ENCODE measurements around the gene SH3PXD2B. TPM values are rescaled to one million over a fixed set of nuclear protein-coding genes. Genes with fewer than 3 reads are reported as not detected.

SH3PXD2B gene
- total and polyA plus RNA-seq, 2 donors (not counting 1 experiment from before 2014, with no cell fraction given): not detected

DNA sequence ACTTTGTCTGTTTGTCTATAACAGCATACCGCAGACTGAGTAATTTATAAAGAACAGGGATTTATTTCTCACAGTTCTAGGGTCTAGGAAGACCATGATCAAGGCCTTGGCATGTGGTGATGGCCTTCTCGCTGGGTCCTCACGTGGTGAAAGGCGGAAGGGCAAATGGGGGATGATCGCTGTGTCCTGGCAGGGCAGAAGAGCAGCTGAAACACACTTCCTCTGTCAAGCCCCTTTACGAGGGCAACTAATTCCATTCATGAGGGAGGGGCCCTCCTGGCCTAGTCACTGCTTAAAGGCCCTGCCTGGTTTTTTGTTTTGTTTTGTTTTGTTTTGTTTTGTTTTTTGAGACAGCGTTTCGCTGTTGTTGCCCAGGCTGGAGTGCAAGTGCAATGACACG is 128.9 kb downstream of the SH3PXD2B start:
- ChIA-PET POLR2A (no interaction called here), CTCF (no interaction called here)
- Histone ChIP-seq H3K9me3 (ENCODE audit: control extremely low read depth in 1 of 3, control insufficient read depth in 2 of 3, insufficient read depth in 1 of 3, low read length in 2 of 3) (no peaks in the 10 kb centered on the region), H2AFZ (ENCODE audit: insufficient read depth, low read depth, low read length, poor library complexity, severe bottlenecking) (no peak overlapping the region), H3K36me3 (replicated peaks in 1 of 2; ENCODE audit: control extremely low read depth in 1 of 2, control insufficient read depth in 1 of 2, extremely low read depth in 1 of 2, insufficient read depth in 2 of 2, low read length in 1 of 2) (no peaks in the 10 kb centered on the region), H3K4me2 (replicated peaks; ENCODE audit: low read depth, low read length, poor library complexity, severe bottlenecking) (no peak overlapping the region), H3K27ac (ENCODE audit: low read length in 2 of 2) (no peak overlapping the region), H3K4me3 (ENCODE audit: control extremely low read depth in 1 of 5, extremely low read depth in 1 of 5, insufficient read depth in 1 of 5, low read depth in 2 of 5, low read length in 4 of 5) (no peak overlapping the region), H3K4me1 (ENCODE audit: control insufficient read depth in 2 of 2, insufficient read depth in 2 of 2, low read length in 2 of 2) (peaks cover 0 to 5% of the 10 kb centered on the region in 2 donors), H3K27me3 (replicated peaks in 1 of 4; ENCODE audit: control extremely low read depth in 1 of 4, control insufficient read depth in 3 of 4, insufficient read depth in 4 of 4, low read length in 3 of 4) (no peaks in the 10 kb centered on the region), H3K79me2 (ENCODE audit: control insufficient read depth, insufficient read depth, low read length) (no peaks in the 10 kb centered on the region), H4K20me1 (ENCODE audit: control insufficient read depth, insufficient read depth, low read length, poor library complexity, severe bottlenecking) (no peaks in the 10 kb centered on the region), H3K9ac (ENCODE audit: low read length) (no peak overlapping the region)
- H3K27me3 Mint-ChIP-seq: no peaks in the 10 kb centered on the region
- no peak overlapping the region for H3K4me3 Mint-ChIP-seq
- H3K4me1 Mint-ChIP-seq: peaks cover 17% of the 10 kb centered on the region
- intact Hi-C loops (cut with micrococcal nuclease): no loop called here
- TF ChIP-seq, protein P1, sequence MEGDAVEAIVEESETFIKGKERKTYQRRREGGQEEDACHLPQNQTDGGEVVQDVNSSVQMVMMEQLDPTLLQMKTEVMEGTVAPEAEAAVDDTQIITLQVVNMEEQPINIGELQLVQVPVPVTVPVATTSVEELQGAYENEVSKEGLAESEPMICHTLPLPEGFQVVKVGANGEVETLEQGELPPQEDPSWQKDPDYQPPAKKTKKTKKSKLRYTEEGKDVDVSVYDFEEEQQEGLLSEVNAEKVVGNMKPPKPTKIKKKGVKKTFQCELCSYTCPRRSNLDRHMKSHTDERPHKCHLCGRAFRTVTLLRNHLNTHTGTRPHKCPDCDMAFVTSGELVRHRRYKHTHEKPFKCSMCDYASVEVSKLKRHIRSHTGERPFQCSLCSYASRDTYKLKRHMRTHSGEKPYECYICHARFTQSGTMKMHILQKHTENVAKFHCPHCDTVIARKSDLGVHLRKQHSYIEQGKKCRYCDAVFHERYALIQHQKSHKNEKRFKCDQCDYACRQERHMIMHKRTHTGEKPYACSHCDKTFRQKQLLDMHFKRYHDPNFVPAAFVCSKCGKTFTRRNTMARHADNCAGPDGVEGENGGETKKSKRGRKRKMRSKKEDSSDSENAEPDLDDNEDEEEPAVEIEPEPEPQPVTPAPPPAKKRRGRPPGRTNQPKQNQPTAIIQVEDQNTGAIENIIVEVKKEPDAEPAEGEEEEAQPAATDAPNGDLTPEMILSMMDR (IDR thresholded peaks at IDR 0.05): no peak
- TF ChIP-seq EZH2 (IDR thresholded peaks at IDR 0.05; ENCODE audit: borderline replicate concordance, insufficient read depth, low read depth, low read length, poor library complexity, severe bottlenecking): no peak
- DNase-seq (no peak), ATAC-seq (ENCODE audit: low read depth) (no peak)
- H3K9me3 Mint-ChIP-seq (ENCODE audit: insufficient read depth): no peaks in the 10 kb centered on the region
- 91% methylated on average over 9 of the region's 9 CpGs for WGBS (ENCODE audit: insufficient coverage)
- H3K27ac Mint-ChIP-seq: no peak overlapping the region

DNA sequence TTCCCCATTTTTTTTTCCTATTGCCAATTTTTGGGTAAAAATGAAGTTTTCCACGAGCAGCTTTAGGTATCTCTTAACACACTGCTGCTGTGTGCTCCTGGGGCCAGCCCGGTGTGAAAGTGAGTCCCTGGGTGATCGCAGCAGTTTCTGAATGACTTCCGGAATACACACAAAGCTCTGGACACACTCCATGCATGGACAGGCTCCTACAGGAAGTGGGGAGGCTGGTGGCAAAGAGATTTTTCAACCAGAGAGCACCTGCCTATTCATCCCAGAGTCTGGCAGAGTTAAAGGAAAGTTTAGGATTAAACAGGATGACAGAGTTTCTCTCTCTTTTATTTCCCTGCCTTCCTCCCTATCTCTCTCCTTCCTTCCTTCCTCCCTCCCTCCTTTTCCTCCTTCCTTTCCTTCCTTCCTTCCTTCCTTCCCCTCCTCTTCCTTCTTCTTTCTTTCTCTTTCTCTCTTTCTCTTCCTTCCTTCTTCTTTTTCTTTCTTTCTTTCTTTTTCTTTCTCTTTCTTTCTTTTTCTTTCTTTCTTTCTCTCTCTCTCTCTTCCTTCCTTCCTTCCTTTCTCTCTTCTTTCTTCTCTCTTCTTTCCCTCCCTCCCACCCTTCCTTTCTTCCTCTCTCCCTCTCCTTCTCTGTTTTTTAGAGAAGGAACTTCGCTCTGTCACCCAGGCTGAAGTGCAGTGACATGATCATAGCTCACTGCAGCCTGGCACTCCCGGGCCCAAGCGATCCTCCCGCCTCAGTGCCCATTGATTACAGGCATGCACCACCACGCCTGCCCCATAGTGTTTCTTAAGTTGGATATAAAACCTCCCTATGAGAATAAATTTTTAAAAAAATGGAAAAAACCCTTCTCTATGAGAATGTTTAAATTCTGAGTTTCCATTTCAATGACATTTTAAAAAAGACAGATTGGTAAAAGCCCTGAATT is 132.0 kb downstream of the SH3PXD2B start:
- H2AFZ ChIP-seq (ENCODE audit: insufficient read depth, low read depth, low read length, poor library complexity, severe bottlenecking): no peak overlapping the region
- no peaks in the 10 kb centered on the region for H4K20me1 ChIP-seq (ENCODE audit: control insufficient read depth, insufficient read depth, low read length, poor library complexity, severe bottlenecking)
- CTCF ChIA-PET: no interaction called here
- ATAC-seq (ENCODE audit: low read depth): no peak
- H3K79me2 ChIP-seq (ENCODE audit: control insufficient read depth, insufficient read depth, low read length): no peaks in the 10 kb centered on the region
- peaks cover 0 to 5% of the 10 kb centered on the region in 2 donors for H3K4me1 ChIP-seq (ENCODE audit: control insufficient read depth in 2 of 2, insufficient read depth in 2 of 2, low read length in 2 of 2)
- Mint-ChIP-seq H3K4me3 (no peak overlapping the region), H3K4me1 (peaks cover 20% of the 10 kb centered on the region), H3K27me3 (no peaks in the 10 kb centered on the region), H3K27ac (no peak overlapping the region), H3K9me3 (ENCODE audit: insufficient read depth) (no peaks in the 10 kb centered on the region)
- no peak overlapping the region for H3K27ac ChIP-seq (ENCODE audit: low read length in 2 of 2)
- TF ChIP-seq EZH2 (IDR thresholded peaks at IDR 0.05; ENCODE audit: borderline replicate concordance, insufficient read depth, low read depth, low read length, poor library complexity, severe bottlenecking): no peak
- H3K27me3 ChIP-seq (replicated peaks in 1 of 4; ENCODE audit: control extremely low read depth in 1 of 4, control insufficient read depth in 3 of 4, insufficient read depth in 4 of 4, low read length in 3 of 4): no peaks in the 10 kb centered on the region
- no peaks in the 10 kb centered on the region for H3K9me3 ChIP-seq (ENCODE audit: control extremely low read depth in 1 of 3, control insufficient read depth in 2 of 3, insufficient read depth in 1 of 3, low read length in 2 of 3)
- no peak for DNase-seq
- 37% methylated on average over 2 of the region's 9 CpGs for WGBS (ENCODE audit: insufficient coverage)
- no peak overlapping the region for H3K9ac ChIP-seq (ENCODE audit: low read length)
- POLR2A ChIA-PET: no interaction called here
- intact Hi-C loops (cut with micrococcal nuclease): no loop called here
- H3K36me3 ChIP-seq (replicated peaks in 1 of 2; ENCODE audit: control extremely low read depth in 1 of 2, control insufficient read depth in 1 of 2, extremely low read depth in 1 of 2, insufficient read depth in 2 of 2, low read length in 1 of 2): no peaks in the 10 kb centered on the region
- H3K4me3 ChIP-seq (ENCODE audit: control extremely low read depth in 1 of 5, extremely low read depth in 1 of 5, insufficient read depth in 1 of 5, low read depth in 2 of 5, low read length in 4 of 5): no peak overlapping the region
- H3K4me2 ChIP-seq (replicated peaks; ENCODE audit: low read depth, low read length, poor library complexity, severe bottlenecking): no peak overlapping the region

Measured in B cell (primary cell).